NCI-H1105 (cell line): ENCODE results near the gene PLEKHA1.
A peak's percentile ranks its signal among the peaks of the same experiment; 100 is the strongest.

Experiments
- DNase-seq: peaks from one replicate; lab custom pipeline; 2025; lab: John Stamatoyannopoulos, UW

The PLEKHA1 gene

GRCh38 chr10:122347170-122347841 lies 27.2 kb upstream of the PLEKHA1 start:
- no peak for DNase-seq

DNA sequence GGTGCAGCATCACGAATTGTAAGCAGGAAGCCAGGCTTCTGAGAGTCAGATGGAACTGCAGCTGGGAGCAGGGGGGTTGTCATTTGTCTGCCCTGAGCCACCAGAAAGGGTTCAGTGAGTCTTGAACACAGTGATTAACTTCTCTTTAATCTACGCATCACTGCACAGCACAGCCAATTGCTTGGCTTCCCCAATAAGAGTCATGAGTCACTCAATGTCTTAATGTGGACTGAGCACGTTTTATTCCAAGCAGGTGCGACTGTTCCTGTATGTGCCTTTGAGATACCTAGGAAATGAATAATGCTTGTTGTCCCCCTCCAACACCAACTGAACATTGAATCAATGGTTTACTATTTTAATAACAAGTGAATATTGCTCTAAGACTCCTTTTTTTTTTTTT lies 26.0 kb upstream of the PLEKHA1 start:
- peak; percentile 43 for DNase-seq

- DNase-seq, result peak; percentile 15
These were observed 25.6 kb upstream of the PLEKHA1 start for GRCh38 chr10:122348935-122349361.

DNA sequence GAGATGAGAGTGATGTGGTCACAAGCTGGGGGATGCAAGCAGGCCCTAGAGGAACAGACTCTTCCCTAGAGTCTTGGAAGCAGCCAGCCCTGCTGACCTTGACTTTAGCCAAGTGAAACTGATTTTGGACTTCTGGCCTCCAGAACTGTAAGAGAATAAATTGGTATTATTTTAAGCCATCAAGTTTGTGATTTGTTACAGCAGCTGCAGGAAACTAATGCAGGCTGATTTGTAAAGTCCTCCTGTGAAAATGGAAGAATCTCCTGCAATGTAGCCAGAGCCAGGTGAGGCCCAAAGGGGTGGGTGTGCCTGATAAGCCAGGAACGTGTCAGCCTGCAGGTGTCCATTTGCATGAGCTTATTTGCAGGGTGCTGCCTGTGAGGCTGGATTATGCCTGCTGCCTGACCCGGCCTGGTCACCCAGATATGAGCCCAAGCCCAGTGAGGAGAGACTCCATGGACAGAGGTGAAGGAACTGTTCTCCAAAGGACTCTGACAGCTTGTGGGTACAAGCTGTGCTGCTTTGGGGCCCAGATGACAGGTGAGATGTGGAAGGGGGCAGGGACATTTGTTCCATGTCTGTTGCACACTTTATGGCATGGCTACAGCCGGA lies 24.6 kb upstream of the PLEKHA1 start:
- DNase-seq, result no peak

- DNase-seq, result no peak
These were observed 23.6 kb upstream of the PLEKHA1 start for GRCh38 chr10:122350893-122351292.

DNA sequence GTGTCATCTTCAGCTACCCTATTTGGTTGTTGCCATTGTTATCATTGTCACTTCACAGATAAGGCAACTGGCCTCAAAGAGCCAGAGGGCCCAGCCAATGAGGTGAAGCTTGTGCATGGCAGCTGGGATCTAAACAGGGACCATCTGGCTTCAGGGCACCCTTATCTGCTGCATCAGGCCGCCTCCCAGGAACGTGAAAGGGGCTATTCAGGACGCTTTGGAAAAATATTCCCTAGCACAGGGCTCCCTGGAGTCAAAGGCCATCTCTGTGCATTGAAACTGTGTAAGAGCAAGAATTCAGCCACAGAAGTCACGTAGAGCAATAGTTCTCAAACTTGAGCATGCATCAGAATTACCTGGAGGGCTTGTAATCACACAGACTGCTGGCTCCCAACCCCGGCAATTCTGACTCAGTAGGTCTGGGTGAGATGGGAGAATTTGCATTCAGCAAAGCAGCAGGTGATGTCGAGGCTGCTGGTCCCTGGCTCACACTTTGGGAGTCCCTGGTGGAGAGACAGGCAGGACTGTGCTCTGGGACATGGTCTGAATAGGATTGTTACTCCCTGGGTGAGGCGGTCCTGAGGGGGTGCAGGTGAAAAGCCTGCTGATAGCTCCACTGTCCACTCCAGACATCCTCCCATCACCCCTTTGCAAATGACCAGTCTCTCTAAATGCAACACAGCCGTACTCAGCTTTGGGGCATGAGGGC lies 21.5 kb upstream of the PLEKHA1 start:
- DNase-seq, result no peak

DNA sequence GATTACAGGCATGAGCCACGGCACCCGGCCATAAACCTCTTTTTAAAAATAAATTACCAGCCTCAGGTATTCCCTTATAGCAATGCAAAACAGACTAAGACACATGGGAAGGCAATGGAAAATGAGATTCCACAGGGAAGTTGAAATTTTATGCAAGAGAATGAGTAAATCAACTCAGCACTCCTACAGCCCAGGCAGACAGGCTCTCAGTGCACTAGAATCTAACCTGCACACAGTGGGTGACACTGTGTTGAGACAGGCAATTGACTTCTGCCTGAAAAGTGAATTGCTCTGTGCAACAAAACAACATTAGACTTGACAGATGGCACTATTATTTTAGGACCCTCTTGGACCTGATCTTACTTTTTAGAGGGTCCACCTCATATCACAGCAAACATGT lies 20.1 kb upstream of the PLEKHA1 start:
- DNase-seq, result no peak

DNA sequence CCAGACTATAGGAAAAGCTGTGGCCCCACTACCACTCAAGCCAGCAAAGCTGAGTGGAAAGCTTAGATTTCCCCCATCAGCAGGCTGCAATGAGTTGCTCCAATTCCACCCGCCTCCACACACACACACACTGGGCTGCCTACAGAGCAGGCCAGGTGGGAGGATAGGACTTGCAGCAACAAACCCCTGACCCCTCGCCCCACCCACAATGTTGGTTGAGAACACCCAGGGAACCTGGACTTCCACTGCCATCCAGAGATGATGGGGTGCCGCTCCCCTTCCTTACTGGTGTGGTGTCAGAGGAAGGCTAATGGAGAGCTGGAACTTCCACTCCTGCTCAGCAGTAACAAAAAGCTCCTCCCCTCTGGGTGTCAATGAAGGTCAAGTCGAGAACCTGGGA lies 16.8 kb upstream of the PLEKHA1 start:
- DNase-seq, result no peak

DNA sequence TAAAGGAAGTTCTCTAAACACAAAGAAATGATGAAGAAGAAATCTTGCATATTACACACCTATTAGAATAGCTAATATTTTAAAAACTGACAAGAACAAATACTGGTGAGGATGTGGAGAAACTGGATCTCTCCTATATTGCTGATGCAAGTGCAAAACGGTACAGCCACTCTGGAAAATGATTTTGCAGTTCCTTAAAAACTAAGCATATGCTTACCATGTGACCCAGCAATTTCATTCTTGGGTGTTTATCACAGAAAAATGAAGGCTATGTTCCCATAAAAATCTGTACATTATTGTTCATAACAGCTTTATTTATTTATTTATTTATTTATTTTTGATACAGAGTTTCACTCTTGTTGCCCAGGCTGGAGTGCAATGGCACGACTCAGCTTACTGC lies 14.9 kb upstream of the PLEKHA1 start:
- DNase-seq, result no peak

DNA sequence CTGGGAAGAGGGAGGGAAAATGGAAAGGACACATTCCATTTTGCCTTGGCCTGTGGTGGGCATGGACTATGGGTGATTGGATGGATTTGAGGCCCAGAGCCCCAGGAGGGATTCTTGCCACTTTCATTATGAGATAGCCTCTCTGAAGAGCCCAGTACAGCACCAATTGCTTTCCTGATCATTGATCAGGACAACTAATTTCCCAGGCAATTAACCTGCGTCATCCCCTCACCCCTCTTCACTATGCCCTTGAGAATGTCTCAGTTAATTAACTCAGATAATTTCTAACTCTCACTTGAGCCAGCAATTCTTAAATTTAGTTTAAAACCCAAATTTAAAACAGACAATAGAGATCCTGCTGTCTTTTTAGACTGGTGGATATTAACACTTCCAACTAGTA lies 13.5 kb upstream of the PLEKHA1 start:
- no peak for DNase-seq

GRCh38 chr10:122362031-122362592 lies 12.4 kb upstream of the PLEKHA1 start:
- DNase-seq, result no peak

GRCh38 chr10:122362621-122363020 lies 11.9 kb upstream of the PLEKHA1 start:
- DNase-seq, result no peak

DNA sequence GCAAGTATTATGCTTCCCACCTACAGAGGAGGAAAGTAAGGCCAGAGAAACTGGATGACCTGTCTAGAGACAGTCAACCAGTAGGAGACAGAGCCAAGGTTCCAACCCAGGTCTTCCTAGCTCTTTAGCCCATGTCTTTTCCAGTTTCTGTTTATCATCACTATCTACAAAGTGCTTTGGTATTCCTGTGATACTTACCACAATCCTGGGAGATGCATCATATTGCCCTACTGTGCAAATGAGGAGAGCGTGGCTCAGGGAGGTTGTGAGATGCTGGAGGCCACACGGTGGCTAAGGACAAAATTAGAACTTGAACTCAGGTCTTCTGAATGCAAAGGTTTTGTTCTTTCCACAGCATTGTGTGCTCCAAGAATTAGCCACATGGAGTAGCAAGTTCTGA lies 11.2 kb upstream of the PLEKHA1 start:
- DNase-seq, result no peak

DNA sequence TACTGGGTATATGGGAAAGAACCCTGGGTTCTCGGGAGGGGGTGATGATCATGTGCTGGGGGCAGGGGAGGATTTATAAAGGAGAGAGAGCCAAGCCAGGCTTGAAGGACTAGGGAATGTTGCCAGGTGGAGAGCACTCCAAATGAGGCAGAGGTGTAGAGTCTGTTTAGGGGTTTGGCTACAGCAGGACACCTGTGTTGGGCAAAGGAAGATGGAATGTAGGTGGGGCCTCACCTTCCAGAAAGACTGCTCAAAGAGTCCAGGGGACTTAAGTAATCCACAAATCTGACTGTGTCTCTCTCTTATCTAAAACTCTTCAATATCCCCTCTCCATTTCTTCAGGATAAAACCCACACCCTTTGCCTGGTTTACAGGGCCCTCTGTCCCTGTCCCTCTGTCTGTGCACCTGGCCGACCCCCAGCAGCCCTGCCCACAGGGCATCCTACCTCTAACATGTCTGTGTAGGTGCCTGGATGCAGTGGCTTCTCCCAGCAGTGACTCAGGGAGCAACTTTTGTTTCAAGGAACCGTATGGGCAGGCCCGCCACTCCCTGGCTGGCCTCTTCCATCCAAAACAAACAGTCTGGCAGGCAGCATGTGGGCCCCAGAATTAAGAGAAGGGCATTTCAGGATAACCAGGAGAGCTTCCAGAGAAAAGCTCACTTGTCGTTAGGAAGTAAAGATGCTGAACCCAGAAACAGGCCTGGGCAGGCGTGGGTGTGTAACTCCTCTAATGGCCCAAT lies 10.6 kb upstream of the PLEKHA1 start:
- no peak for DNase-seq

DNA sequence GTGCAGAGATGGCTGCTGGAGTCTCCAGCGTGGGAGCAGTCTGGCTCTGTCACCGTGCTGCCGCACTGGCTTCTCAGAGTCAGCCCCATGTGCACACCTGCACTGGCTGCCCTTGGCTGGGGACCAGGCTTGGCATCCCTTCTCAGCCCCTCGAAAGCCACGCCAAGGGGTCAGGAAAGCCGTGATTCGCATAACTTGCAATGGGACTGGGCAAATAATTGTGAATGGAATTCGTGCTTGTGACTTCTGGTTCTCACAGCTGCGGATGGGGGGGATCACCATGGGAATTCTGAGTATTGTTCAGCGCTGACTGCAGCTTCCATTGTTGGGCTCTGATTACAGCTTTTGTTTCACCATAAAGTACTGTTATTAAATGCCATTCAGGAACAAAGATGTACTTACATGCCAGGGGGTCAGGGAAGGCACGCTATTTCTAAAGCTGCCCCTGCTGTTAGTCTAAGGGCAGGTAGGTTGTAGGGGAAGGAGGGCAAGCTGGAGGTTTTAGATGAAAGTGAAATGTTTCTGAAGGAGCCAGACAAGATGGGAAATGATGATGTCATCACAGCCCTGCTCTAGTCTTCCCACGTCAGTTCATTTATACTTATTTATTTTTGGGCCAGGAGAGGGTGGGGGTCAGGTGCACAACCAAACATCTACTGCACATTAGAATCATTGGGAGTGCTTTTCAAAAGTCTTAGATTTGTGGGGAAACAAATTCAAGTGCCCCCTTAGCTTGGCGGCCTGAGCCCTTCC lies 5.8 kb upstream of the PLEKHA1 start:
- DNase-seq, result peak; percentile 24

DNA sequence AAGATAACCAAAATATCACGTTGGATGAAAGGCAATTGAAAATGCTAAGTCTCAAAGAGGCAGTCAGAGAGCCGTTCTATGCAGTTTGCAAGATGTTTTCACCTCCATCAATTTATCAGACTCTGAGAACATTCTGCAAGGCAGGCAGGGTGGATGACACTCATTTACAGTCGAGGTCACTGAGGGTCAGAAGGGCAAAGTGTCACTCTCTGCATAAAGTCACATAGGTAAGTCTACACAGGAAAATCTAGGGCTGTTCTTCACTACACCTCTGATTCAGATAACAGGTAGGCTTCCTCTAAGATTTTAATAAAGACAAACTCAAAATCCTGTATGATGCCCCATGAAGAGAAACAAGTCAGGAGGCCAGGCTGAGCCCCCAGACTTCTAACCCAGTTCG lies 1.4 kb upstream of the PLEKHA1 start:
- DNase-seq, result no peak

- no peak for DNase-seq
These were observed 787 bp upstream of the PLEKHA1 start for GRCh38 chr10:122373721-122374120.

DNA sequence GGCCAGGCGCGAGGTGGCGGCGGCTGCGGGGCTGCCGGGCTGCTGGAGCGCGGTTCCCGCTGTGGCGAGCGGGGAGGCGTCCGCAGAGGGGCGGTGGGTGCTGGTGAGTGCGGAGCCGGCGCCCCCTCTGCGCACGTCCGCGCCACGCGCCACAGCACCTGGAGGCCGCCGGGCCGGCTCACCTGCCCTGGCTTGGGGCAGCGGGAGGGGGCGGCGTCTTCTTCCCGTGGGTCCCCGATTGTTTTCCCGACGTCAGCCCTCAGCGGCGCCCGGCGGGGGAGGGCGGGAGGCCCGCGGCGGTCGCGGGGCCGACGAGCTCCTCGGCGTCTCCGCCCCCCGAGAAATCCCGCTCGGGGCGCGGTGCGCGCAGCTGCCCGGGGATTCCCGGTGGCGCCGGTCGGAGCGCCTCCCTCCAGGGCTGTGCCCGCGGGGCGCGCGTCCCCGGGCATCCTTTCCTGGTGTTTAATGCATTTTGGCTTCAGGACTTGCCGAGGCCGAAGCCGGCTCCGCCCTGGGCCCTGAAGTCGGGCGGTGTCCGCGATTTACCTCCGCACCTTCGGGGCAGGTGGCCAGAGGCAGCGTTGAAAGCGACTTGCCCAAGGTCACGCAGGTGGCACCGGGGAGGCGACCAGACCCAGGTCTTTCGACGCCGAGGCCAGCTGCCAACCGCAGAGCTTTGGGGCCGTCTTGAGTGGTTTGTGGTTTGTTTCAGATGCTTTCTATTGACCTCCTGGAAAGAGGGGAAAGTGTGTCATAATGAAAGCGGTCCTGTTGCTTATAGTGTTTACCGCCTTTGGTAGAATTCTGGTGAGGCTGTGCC lies 561 bp downstream of the PLEKHA1 start:
- DNase-seq, result peak; percentile 22

DNA sequence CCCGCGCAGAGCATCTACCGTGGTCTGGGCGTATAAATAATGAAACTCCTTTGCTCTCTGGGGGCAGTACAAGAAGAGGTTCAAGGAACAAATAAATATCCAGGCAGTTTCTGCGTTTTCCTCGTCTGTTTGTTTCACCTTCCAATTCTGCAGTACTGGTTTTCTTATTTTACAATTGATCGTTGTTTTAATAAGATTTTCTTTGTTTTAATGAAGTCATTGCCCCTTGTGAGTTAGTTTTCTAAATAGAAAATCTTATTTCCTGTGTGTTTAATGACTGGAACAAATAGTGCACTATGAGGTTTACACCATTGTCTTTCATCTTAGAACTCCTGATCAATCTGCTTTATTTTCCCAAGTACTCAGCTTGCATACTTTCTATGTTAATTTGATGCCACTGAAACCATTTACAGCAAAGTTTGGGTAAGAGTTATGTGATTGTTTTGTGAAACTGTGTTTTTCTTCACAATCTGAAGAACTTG lies 1.2 kb downstream of the PLEKHA1 start:
- peak; percentile 0 for DNase-seq

- DNase-seq, result no peak
These were observed 2.0 kb downstream of the PLEKHA1 start for GRCh38 chr10:122376364-122376961.
